DND-41 (cell line): ENCODE data around the gene ATIC.
"Not testable (repeated sequence)": the region's sequence is repeated elsewhere in the genome, so short reads cannot be mapped to it uniquely, and the experiment has no call there.

Experiments
- ATAC-seq: fragments of 200-7000 bp; cut with Tn5 transposase; 3 replicates; pipeline ENCODE4 v1.9.1; 2021; ENCODE audit warnings: low read depth; ENCODE audit not compliant: insufficient read depth
- DNase-seq: peaks from one replicate; pipeline ENCODE4 v3.0.0-alpha.2; 2020
- H2AFZ ChIP-seq: 2 replicates; pipeline ENCODE4 v1.6.0; 2012; ENCODE audit warnings: low read depth, low read length
- H3K27ac ChIP-seq: 2 replicates; pipeline ENCODE4 v1.5.1; 2012; ENCODE audit warnings: low read length, inconsistent platforms
- H3K27me3 ChIP-seq: fragments of 200-600 bp; sonication (generic); 2 replicates; pipeline ENCODE4 v1.6.0; 2012; ENCODE audit warnings: low read length, mild to moderate bottlenecking, inconsistent platforms; ENCODE audit not compliant: insufficient read depth, poor library complexity
- H3K36me3 ChIP-seq: 2 replicates; pipeline ENCODE4 v1.5.1; 2012; ENCODE audit warnings: low read length, inconsistent platforms; ENCODE audit not compliant: insufficient read depth
- H3K4me1 ChIP-seq: 2 replicates; pipeline ENCODE4 v1.5.1; 2012; ENCODE audit warnings: mild to moderate bottlenecking, low read length; ENCODE audit not compliant: insufficient read depth
- H3K4me2 ChIP-seq: 2 replicates; pipeline ENCODE4 v1.6.0; 2012; ENCODE audit warnings: mild to moderate bottlenecking, moderate library complexity, low read length, inconsistent platforms; ENCODE audit not compliant: insufficient read depth
- H3K4me3 ChIP-seq, 2 experiments: fragments of 200-600 bp in 1 of 2; shearing (Covaris generic) in 1 of 2; 2 replicates each; pipeline ENCODE4 v1.5.1; 2012 to 2016; ENCODE audit warnings: inconsistent platforms in 2 of 2, low read length in 2 of 2, mild to moderate bottlenecking in 2 of 2, low read depth in 1 of 2, moderate library complexity in 1 of 2
- H3K79me2 ChIP-seq: 2 replicates; pipeline ENCODE4 v1.6.0; 2012; ENCODE audit warnings: low read length, inconsistent platforms; ENCODE audit not compliant: insufficient read depth
- H3K9ac ChIP-seq: 2 replicates; pipeline ENCODE4 v1.6.0; 2012; ENCODE audit warnings: low read depth, mild to moderate bottlenecking, inconsistent platforms, low read length, moderate library complexity
- H3K9me3 ChIP-seq: 2 replicates; pipeline ENCODE4 v1.5.1; 2012; ENCODE audit warnings: low read length, moderate library complexity, mild to moderate bottlenecking, inconsistent platforms; ENCODE audit not compliant: insufficient read depth, severe bottlenecking
- H4K20me1 ChIP-seq: 2 replicates; pipeline ENCODE4 v1.6.0; 2012; ENCODE audit warnings: low read length; ENCODE audit not compliant: insufficient read depth
- EZH2 ChIP-seq: IDR thresholded peaks from 3 replicates; pipeline ENCODE4 v1.6.1; 2012; ENCODE audit warnings: borderline replicate concordance, low read depth, mild to moderate bottlenecking, moderate library complexity, low read length, inconsistent platforms; ENCODE audit not compliant: severe bottlenecking
- TF ChIP-seq, protein P1 (sequence below): IDR thresholded peaks from 2 replicates; pipeline ENCODE4 v1.5.1; 2012; ENCODE audit warnings: borderline replicate concordance, low read length, moderate library complexity, mild to moderate bottlenecking; ENCODE audit not compliant: poor library complexity, severe bottlenecking; ENCODE audit errors: extremely low read depth

Gene ATIC

DNA sequence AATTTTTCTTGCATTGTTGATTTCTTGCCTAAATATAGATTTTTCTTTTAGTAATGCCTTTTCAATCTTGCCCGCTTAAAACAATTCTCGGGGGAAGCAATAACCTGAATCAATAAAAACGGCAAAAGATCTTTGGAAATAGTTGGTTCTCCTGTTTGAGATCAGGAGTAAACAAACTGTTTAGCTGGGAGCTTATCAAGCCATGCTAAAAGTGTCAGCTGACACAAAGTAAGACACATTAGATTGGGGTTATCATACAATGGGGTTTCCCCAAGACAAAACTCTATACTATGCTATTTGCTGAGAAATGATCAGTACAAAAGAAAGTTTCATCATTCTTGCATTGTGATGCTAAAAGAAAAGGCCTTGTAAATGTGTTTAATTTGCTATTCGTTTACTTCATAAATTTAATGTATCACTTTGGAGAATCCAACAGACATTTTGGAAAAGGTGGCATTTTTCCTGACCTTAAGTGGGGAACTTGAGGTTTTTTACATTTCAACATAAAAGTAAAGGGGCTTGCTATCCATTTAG lies 46.5 kb downstream of the ATIC start:
- Histone ChIP-seq H3K4me3 (no peak overlapping the region), H2AFZ (no peak overlapping the region), H3K4me1 (no peaks in the 10 kb centered on the region), H3K36me3 (peaks cover 18% of the 10 kb centered on the region), H3K27ac (no peak overlapping the region), H4K20me1 (no peaks in the 10 kb centered on the region), H3K79me2 (no peaks in the 10 kb centered on the region), H3K9ac (no peak overlapping the region), H3K27me3 (no peaks in the 10 kb centered on the region), H3K9me3 (no peaks in the 10 kb centered on the region), H3K4me2 (no peak overlapping the region)
- ATAC-seq (no peak), DNase-seq (no peak)
- TF ChIP-seq EZH2, result no peak
- TF ChIP-seq, protein P1, sequence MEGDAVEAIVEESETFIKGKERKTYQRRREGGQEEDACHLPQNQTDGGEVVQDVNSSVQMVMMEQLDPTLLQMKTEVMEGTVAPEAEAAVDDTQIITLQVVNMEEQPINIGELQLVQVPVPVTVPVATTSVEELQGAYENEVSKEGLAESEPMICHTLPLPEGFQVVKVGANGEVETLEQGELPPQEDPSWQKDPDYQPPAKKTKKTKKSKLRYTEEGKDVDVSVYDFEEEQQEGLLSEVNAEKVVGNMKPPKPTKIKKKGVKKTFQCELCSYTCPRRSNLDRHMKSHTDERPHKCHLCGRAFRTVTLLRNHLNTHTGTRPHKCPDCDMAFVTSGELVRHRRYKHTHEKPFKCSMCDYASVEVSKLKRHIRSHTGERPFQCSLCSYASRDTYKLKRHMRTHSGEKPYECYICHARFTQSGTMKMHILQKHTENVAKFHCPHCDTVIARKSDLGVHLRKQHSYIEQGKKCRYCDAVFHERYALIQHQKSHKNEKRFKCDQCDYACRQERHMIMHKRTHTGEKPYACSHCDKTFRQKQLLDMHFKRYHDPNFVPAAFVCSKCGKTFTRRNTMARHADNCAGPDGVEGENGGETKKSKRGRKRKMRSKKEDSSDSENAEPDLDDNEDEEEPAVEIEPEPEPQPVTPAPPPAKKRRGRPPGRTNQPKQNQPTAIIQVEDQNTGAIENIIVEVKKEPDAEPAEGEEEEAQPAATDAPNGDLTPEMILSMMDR, result no peak

DNA sequence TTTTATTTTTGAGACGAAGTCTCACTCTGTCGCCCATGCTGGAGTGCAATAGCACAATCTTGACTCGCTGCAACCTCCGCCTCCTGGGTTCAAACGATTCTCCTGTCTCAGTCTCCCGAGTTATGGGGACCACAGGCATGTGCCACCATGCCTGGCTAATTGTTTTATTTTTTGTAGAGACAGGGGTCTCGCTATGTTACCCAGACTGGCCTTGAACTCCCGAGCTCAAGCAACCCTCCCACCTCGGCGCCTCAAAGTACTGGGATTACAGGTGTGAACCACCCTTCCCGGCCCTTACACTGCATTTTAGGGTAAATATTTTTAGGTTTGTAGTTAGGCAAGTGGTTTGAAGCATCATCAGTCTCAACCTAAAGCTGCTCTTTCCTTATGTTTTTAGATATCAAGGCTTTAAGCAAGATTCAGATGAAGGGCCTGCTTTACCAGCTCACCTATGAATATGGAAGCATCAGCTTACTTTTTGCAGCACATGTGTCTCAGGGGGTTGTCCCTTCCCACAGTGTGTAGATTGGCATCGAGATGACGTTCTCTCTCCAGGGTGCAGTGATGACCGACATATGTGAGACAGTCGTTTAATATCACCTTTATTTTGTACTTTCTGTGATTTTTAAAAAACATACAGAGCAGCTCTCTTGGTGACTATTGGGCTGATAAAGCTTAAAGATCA lies 47.2 kb downstream of the ATIC start:
- H3K9me3 ChIP-seq, result no peaks in the 10 kb centered on the region
- peaks cover 15% of the 10 kb centered on the region for H3K36me3 ChIP-seq
- TF ChIP-seq EZH2, result no peak
- TF ChIP-seq, protein P1, result no peak
- no peak overlapping the region for H2AFZ ChIP-seq
- no peaks in the 10 kb centered on the region for H4K20me1 ChIP-seq
- H3K79me2 ChIP-seq, result no peaks in the 10 kb centered on the region
- H3K4me2 ChIP-seq, result no peak overlapping the region
- no peaks in the 10 kb centered on the region for H3K27me3 ChIP-seq
- H3K27ac ChIP-seq, result no peak overlapping the region
- no peak overlapping the region for H3K9ac ChIP-seq
- DNase-seq, result no peak
- ATAC-seq, result no peak
- H3K4me1 ChIP-seq, result no peaks in the 10 kb centered on the region
- H3K4me3 ChIP-seq, result no peak overlapping the region

DNA sequence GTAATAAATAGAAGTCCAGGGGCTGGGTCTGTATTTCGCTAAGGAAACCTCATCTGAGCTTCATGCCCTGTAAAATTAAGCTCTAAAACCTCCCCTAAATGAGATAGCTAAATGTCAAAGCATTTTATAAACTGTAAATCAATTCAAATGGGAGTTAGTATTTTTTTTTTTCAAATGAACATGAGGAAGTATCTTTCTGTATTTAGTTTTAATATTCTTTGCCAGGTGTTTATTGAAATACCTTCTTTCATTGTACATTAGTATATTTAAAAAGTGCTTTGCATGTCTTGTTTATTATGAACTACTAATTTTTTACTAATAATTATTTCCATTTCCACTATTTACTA lies 47.7 kb downstream of the ATIC start:
- Histone ChIP-seq H3K4me1 (no peaks in the 10 kb centered on the region), H2AFZ (no peak overlapping the region), H3K27me3 (no peaks in the 10 kb centered on the region), H3K9ac (no peak overlapping the region), H3K9me3 (no peaks in the 10 kb centered on the region), H4K20me1 (no peaks in the 10 kb centered on the region), H3K4me3 (no peak overlapping the region), H3K36me3 (peaks cover 12% of the 10 kb centered on the region), H3K27ac (no peak overlapping the region), H3K4me2 (no peak overlapping the region), H3K79me2 (no peaks in the 10 kb centered on the region)
- no peak for ATAC-seq
- TF ChIP-seq, protein P1, result no peak
- DNase-seq, result no peak

DNA sequence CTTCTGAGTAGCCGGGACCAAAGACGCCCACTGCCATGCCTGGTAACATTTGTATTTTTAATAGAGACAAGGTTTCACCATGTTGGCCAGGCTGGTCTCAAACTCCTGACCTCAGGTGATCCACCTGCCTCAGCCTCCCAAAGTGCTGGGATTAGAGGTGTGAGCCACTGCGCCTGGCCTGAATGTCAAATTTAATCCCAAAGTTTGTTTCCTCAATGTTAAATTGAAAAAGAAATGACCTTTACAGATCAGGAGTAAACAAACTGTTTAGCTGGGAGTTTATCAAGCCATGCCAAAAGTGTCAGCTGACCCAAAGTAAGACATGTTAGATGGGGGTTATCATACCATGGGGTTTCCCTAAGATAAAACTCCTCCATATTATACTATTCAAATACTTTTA lies 48.2 kb downstream of the ATIC start:
- not testable (repeated sequence) for H3K4me3 ChIP-seq, DNase-seq, H3K9ac ChIP-seq, H3K4me2 ChIP-seq, H2AFZ ChIP-seq, H3K27ac ChIP-seq, H3K27me3 ChIP-seq, ATAC-seq, H3K79me2 ChIP-seq, H3K4me1 ChIP-seq, H4K20me1 ChIP-seq, H3K9me3 ChIP-seq, H3K36me3 ChIP-seq
